OCI-LY3 (cell line): ENCODE measurements around the gene BIVM.

Experiments
- EZH2phosphoT487 ChIP-seq: fragments of 200-600 bp; shearing (Covaris generic); IDR thresholded peaks from 2 replicates; pipeline ENCODE4 v1.6.1; 2018; ENCODE audit warnings: antibody characterized with exemption, mixed run types, low read depth
- TF ChIP-seq, protein P1 (sequence below): fragments of 200-600, 300-600 bp; sonication (generic); IDR thresholded peaks from 2 replicates; pipeline ENCODE4 v1.5.1; 2014; ENCODE audit warnings: antibody characterized with exemption, low read length, low read depth

DNA sequence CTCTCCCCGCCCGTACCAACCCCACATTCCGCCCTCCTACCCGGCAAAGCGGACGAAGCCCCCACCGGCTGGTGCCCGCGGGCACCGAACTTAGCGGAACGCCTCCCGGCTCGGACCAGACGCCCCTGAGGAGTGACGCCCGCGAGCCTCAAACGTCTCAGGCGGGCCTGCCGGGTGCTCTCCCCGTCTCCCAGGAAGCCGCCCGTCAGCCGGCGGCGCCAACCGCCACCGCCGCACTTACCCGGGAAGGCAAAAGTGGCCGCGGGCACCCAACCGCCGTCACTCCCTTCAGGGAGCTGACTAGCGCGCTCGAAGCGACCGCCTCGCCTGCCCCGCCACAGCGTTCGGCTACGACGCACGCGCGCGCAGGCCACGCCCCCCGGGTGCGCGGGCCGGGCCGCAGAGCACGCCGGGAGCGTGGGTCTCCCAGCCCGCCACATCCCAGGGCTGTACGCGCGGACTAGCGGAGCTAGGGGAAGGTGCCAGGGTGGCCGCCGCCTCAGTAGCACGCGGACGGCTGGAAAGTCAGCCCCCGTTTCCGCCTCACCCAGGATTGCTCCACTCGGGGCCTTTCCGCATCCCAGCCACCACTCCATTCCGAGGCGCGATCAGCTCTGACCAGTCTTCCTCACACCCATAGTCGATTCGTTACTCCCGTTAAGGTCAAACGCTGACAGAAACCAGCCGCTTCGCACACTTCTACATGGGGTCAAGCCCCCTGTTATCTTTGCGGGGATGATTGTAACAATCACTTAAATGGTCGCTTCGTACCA is 25.3 kb upstream of the BIVM start, which contains the start of gene TEX30:
- TF ChIP-seq, protein P1, sequence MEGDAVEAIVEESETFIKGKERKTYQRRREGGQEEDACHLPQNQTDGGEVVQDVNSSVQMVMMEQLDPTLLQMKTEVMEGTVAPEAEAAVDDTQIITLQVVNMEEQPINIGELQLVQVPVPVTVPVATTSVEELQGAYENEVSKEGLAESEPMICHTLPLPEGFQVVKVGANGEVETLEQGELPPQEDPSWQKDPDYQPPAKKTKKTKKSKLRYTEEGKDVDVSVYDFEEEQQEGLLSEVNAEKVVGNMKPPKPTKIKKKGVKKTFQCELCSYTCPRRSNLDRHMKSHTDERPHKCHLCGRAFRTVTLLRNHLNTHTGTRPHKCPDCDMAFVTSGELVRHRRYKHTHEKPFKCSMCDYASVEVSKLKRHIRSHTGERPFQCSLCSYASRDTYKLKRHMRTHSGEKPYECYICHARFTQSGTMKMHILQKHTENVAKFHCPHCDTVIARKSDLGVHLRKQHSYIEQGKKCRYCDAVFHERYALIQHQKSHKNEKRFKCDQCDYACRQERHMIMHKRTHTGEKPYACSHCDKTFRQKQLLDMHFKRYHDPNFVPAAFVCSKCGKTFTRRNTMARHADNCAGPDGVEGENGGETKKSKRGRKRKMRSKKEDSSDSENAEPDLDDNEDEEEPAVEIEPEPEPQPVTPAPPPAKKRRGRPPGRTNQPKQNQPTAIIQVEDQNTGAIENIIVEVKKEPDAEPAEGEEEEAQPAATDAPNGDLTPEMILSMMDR: no peak
- TF ChIP-seq EZH2phosphoT487: no peak
